CD4-positive, alpha-beta T cell treated with Interferon gamma for 1 hour (primary cell): Measurements from ENCODE around the gene MICAL2.
"Not testable (repeated sequence)": the region's sequence is repeated elsewhere in the genome, so short reads cannot be mapped to it uniquely, and the experiment has no call there.

Experiments
- DNase-seq: peaks from one replicate; pipeline ENCODE4 v3.0.0-alpha.2; 2020

The MICAL2 gene

DNA sequence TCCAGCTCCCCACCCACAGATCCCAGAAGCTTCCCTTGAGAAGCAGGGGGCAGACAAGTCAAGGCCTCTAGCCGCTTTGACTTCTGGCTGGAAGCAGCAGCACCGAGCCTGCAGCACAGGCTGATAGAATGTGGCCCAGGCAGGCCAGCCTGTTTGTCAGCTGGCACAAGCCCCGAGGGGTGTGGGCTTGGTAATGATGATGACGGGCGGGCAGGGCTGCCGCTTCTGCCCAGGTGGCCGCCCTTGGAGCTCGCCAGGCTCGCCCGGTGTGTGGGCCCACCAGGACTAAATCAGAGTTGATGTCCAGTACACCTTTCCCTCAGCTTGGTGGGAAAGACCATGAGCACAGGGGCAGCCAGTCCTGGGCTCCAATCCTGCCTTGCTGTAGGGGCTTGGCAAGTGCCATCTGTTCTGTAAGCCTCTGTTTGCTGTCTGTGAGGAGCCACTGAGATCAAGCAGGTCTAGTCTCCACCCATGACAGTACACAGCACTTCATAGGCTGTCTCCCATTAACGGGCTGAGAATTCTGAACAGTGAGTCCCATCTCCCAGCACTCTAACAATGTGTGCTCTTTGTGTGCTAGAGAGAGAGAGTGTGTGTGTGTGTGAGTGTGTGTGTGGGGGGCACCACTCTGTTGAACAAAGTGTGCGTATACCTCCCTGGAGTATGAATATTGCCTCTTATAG is 26.8 kb downstream of the MICAL2 start:
- DNase-seq = no peak

DNA sequence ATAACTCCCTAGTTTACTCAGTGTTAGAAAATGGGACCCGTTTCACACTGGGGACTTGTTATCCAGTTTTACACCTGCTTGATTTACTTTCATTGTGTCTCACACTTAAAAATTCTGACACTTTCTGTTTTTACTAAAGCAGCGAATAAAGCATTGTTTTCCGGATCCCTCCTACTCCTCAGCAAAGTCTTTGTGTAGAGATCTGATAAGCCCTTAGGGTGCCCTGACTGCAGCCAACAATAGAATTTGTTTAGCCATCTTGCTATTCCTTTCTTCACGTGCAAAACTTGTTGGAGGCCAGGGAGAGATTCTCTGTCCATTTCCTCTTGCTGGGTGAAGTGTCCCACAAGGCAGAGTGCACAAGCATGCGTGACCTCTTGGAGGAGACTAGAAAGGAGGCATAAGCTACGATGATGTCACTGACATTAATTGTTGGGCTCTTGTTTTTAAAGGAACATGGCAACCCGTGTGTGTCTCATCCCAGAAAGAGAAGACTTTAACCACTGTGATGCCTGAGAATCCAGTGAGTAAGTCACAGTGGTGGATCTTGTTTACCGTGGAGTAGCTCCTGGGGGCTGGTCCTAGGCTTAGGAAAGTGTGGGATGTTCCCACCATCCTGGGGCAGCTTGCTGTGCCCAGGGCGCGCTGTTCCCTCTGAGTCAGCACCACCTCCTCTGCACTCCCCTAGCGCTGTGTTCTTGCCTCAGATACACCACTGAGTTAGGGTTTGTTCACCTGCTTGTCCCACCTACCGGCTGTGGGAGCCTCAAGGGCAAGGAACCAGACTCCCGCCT is 27.7 kb downstream of the MICAL2 start:
- DNase-seq = no peak

DNA sequence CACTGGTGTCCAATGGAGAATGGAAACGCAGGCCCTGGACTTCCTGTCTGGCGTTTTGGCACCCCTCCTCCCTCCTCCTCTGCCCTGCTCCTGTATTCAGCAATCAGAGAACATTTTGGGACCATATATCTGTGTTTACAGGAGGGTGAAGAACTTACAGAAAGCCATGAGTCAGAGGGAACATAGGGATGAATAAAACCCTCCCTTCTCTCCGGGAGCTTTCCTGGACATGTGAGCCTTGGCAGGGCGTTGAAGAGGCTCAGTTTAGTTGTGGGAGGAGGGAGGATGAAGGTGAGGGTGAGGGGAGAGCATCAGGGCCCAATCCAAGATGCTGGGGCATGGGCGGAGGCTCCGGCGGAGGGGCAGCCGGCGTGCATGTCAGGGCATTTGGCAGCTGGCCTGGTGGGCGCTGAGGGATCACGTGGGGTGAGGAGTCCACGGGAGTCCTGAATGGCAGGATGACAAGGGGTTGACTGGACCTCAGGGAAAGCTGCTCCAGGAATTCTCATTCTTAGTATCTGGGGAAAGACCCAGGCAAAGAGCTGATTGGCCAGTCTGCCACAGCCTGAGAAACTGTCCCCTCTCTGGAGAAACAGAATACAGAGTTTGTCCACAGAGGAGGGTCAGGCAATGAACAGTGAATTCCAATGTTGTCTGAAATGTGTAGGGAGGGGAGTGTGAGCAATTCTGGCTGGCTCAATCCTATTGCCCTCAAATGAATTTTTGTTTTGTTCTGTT is 28.9 kb downstream of the MICAL2 start:
- no peak for DNase-seq

DNA sequence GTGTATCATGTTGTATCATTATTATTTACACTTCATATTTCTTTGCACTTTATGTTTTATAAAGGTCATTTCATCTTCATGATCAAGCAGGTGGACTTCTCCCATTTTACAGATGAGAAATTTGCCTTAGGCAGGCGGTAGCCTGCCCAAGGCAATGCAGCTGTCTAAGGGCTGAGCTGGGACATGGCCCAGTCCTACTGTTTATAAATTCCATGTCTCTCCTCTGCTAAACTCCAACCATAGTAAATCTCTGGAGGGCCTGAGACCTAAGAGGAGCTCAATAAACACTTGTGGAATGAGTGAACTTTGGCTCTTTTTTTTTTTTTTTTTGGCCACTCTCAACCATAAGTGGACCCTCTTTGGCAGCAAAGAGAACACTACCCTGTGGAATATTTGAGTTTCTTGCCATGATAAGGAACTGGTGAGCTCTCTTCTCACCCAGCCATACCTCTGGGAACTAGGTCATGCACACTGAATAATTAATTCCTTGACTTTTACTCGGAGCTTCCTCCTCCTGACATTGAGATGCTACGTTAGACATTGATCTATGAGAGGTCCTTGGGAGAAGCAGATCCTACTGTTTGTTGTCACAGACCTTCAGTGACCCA is 29.9 kb downstream of the MICAL2 start:
- DNase-seq = no peak

DNA sequence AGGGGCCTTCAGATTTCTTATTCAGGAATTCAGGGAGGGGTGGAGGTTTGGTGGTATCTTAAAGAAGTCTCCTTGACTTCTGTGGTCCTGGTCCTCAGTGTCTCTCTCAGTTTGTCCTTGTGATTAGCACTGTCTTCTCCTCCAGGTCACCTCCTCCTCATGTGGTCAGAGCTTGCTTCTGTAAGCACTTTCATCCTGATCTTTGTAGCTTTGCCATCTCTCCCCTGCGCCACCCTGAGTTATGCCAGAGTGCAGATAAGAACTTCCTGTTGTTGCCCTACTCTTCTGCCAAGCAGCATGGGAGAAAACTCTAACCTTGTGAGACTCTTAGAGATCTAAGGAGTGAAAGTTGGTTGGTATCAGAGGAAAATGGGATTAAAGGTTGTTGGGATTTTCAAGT is 30.9 kb downstream of the MICAL2 start:
- DNase-seq = no peak

DNA sequence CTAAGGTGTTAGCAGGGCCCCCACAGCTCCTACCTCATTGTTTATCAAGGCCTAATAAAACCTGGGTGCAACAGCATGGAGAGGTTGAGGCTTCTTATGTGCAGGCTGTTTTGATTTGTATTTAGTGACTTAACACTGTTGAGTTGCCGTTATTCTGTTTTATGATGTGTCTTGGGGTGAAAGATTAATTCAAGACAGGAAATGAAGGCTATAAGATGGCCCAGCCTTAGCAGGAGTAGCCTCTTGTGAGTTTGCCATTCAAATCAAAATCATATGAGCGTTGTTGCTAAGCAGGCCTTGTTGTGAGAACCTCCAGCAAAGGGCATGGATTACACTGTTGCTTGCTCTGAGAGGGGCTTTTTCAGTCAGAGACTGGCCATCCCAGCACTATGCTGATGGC is 31.8 kb downstream of the MICAL2 start:
- DNase-seq = no peak

DNA sequence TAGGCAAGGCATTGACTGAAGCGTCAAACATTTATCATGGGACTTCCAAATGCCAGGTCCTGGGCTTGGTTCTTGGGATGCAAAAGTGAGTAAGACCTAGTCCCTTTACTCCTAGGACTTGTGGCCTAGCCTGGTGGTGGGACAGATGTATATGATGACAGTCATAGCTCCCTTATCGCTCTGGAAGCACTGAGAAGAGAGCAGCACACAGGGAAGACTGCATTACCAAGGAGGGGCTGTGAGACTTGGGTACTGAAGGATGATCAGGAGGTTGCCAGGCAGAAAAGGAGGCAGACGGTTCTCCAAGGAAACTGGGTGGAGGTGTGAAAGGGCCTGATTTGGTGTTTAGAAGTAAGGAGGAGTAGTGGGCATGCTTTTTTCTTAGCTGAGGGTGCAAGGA is 32.5 kb downstream of the MICAL2 start:
- DNase-seq = no peak

DNA sequence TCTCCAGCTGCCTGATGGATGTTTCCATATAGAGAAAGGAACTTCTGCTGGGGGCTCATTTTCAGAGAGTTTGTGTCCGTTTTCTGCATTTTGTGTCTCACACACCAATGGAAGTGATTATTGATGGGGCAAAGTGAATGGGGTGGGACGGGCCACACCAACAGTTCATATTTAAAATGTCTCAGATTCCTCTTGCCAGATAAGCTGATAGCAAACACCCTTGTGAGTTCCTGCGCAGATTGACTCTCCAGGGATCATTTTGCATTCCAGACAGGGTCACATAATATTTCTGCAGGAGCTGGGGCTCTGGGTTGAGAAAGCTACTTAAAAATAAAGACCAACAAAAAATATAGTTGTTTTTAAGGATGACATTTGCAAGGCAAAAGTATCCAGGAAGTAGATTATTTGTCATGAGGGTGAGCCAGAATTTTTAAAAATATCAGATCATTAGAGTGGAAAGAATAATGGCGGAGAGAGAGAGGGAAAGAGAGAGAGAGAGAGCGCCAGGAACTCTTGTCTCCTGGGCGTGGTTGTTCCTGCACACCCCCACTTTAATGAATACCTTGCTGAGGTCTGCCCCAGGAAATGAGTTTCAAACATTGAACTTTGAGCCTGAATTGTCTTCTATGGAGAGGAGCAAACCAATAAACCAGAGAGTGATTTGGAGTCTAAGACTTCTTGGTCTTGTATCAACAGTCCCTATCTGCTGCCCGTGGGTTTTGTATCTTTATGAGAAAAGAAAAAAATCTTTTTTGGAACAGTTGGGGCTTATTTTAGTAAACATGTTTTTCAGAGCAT is 33.3 kb downstream of the MICAL2 start:
- DNase-seq = no peak

DNA sequence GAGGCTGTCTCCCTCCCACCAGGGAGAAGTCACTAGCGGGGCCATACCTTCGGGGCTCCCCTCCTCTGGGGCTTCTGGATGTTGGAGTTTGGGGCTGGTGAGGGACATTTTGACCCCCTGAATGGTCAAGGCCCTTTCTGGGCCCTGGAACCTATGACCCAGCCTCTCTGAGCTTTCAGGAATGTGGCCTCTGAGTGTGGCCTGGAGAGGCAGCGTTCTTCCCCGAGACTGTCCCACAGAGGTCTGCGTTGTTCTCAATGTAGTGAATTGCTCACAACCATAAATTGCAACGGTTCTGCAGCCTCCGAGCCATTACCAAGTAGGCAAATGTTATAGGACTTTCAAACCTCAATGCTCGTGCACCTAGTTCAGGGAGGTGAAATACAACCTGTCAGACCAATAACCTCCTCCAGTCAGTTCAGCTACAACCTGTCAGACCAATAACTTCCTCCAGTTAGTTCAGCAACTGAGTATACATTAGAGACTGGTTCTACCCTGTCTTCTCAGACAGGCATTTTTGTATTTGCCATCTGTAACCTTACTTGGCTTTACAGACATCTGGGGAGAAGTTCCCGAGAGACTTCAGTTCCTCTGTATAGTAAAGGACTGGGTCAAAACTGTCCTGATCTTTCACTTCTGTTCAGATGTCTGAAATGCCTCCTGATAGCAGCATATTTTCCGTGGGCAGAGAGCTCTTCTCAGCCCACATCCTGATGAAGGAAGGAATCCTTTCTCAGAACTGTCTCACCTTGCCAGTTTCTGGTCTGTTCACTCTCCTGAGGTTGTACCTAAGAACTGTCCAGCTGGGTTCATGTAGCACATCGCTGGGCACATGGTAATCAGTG is 34.2 kb downstream of the MICAL2 start:
- no peak for DNase-seq

DNA sequence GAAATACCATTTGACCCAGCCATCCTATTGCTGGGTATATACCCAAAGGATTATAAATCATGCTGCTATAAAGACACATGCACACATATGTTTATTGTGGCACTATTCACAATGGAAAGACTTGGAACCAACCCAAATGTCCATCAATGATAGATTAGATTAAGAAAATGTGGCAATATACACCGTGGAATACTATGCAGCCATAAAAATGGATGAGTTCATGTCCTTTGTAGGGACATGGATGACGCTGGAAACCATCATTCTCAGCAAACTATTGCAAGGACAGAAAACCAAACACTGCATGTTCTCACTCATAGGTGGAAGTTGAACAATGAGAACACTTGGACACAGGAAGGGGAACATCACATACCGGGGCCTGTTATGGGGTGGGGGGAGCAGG is 36.3 kb downstream of the MICAL2 start:
- not testable (repeated sequence) for DNase-seq

DNA sequence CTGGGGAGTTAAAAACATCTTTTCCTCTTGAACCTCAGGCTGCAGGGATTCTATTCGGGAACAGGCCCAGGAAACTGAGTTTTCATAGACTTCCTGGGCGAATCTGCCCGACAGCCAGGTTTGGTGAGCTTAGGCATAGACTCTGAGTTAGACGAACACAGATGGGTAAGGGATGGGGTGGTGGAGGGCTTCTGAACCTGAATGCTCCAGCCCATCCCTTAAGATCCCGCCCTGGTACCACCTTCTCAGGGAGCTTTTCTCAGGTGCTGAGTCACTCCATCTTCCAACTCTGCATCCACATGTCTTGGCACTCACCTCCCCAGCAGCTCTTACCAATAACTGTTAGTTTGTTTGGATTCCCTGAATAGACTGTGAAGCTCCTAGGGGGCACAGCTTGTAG is 37.4 kb downstream of the MICAL2 start:
- DNase-seq = no peak

DNA sequence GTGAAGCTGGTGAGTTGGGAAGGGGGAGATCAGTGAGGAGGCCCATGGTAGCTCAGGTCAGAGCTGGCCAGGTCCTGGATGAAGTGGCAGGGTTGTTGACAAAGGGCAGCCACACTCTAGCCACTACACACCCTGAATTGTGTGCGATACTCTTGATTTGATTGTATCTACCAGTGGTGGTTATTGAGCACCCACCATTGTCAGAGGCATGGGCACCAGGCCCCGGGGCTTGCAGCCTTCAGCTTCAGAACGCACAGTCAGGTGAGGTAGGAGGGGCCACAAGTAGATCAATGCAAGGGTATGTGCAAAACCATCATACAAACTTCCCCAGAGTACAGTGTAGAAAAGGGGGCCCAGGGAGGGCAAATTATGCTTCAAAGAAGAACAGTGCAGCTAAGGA is 38.1 kb downstream of the MICAL2 start:
- no peak for DNase-seq

DNA sequence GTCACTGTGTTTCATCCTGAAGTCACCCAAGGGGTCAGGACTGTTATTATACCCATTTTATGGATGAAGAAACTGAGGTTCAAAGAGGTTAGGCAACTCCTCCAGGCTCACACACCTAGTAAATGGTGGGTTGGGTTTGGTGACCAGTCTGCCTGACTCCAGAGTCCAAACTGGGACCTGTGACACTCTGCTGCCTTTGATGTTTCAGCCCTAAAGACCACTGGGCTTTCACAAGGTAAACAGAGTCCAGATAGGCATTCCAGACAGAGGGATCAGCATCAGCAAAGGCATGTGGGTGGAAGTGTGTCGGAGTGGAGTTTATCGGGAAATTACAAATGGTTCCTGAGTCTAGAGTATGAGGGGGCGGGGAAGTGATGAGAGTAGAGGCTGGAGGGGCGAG is 38.5 kb downstream of the MICAL2 start:
- DNase-seq = no peak

DNA sequence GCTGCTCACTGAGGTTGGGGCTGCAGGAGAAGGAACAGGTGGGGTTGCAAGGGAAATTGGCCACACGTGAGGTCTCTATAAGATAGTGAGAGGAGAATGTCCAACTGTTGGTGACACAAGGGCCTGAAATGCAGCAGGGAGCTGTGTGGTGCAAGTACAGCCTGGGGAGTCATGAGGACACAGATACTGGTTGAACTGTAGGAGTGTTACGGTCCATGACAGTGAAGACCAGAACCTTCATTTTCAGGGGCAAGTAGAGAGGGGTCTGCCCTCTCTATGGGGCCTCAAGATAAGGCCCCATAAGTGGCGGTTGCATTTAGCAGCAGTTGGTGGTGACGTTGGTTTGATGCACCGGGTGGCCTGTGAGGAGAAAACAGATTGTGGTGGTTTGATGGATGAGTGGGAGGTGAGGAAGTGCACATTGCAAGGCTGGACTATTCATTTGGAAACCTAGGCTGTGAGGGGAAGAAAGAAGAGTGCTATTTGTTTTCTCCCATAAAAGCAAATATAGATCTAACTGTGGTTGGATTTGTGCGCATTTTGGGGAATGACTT is 39.4 kb downstream of the MICAL2 start:
- no peak for DNase-seq

DNA sequence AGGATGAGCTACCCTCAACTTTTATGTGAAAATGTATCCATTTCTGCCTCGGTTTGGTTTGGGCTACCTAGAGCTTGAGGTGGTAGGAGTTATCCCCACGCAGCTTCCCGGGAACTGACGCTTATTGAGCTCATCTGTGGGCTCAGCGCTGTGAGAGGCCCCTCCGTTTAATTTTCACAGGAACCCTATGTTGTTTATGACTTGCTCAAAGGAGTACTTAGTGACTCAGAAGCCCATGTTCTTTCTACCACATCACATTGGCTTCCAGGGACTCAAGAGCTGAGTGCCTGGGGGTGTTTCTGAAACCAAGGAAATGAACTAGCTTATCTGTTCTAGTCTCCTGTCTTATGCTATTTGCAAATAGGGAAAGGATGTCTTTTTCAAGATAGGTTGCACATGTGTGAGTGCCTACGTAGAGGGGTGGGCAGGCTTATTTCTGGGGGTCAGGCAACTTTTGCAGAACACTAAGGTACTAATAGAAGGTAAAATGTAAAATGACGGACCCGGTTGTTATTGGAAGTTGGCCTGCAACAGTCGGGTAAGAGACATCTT is 40.5 kb downstream of the MICAL2 start:
- DNase-seq = no peak

DNA sequence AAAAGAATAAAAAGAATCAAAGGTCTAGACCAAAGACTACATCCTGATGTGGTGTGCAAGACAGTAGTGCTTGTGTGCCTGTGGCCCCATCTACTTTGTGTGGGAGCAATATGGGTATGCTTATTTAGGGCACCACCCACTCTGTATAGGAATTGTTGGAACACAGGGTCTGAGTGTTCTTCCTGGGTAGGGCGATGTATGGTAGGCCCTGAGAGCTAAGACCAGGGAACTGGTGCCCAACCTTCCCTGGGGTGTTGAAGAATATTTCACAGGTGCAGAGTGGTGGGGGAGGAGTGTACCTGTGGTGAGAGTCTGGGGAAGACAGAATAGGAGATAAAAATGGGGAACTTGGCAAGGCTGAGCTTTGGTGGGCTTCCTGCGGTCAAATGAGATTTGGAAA is 41.9 kb downstream of the MICAL2 start:
- DNase-seq = no peak

DNA sequence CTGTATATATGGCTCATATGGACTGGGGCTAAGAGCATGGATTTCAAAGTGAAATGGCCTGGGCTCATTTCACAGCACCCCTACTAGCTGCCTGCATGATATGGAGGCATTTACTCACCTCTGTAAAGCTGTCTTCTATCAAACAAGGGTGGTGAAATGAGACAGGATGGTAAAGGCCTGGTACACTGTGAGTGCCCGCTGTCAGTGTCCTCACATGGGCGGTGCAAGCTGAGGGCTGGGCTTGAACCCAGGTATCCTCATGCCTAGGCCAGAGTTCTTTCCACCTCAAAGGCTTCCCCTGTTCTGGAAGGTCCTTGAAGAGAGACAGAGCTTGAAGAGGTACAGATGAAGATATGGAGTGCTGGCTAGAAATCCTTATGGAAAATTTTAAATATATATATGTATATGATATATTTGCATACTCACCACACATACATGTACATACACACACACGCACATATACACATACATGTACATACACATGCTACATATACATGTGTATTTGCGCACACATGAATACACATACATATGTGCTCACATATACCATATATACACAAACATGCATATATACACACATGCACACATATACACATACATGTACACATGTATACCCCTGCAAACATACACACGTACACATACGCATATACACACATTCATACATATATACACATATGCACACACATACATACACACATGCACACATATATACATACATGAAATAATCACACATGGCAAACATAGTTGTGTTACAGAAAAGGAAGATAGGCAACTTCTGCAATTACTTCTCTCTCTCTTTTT is 44.7 kb downstream of the MICAL2 start:
- no peak for DNase-seq

DNA sequence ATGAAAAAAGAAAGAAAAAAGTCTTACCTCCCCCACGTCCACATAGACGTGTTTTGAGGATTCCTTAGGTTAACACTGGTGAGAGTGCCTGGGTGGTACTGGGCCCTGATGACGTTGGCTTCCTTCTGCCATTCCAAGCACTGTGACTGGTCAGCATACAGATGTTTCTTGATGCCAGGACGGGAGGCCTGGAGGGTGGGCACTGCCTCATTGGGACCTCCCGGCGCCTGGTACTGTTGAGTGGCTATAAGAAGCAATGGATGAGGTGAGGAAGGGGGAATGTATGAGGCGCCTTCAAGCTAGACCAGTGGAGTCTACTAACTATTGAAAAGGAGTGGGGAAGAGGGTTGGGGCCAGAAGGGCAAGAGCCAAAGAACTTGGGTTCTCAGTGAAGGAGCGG is 45.3 kb downstream of the MICAL2 start:
- DNase-seq = no peak

DNA sequence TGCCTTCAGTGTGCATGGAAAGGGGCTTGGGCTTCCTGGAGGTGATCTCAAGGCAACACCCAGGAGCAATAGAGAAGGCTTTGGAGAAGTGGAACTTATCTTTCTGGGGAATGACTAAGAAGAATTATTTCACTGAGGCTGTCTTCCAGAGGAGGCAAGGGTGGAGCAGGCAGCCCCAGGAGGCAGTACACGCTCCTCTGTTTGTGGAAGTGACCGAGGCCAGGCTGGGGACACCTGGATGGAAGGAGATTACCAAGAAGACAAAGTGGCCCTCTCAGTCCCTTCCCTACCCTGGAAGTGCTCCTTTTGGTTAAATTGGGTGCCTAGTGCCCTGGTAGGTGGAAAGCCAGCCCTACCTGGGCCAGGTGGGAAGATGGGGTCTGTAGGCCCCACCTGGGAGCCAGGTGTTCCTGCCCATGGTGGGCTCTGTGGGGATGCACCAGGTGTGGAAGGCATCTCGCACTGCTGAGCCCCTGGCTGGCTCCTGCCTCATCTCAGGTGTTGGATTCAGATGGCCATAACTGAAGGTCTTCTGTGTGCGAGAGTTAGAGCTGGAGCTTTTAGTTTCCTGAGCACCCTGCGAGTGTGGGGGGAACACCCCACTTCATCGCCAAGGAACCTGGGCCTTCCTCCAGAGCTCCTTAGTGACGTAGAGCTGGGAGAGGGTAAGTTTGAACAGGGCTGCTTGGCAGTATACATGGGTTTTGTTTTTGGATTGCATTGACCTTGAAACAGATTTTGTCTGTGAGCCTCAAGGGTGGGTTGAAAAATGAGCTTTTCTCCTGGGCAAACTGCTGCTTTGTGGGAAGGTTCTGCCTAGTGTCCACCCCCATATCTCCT is 46.1 kb downstream of the MICAL2 start:
- DNase-seq = no peak
